Stimulated activated CD8-positive, alpha-beta memory T cell treated with anti-CD3 and anti-CD28 coated beads, Interleukin-4, amount 100 ng/mL, for 24 hours (primary cell): Measurements from ENCODE around the gene MYPN.
"Not testable (repeated sequence)": the region's sequence is repeated elsewhere in the genome, so short reads cannot be mapped to it uniquely, and the experiment has no call there.

Experiments used
- DNase-seq: peaks from one replicate; pipeline ENCODE4 v3.0.0-alpha.2; 2020; ENCODE audit warnings: low read depth

Gene MYPN

DNA sequence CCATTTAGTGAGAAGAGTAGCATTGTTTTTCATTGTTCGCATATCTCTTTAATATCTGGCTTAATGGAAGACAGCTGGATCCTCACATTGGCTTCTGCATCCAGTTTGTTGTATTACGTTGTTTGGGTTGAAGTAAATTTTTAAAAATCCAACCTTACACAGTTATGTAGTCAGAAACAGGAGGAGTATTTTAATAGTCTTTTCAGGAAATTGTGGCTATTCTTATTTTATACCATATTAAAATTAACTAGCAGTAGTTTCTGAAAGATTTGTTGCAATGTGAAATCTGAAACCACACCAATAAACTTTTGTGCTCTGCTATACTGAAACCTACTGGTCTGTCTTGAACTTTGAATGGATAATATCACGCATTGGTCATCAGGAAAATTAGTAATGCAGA, 27.9 kb downstream of the MYPN start:
- no peak for DNase-seq

DNA sequence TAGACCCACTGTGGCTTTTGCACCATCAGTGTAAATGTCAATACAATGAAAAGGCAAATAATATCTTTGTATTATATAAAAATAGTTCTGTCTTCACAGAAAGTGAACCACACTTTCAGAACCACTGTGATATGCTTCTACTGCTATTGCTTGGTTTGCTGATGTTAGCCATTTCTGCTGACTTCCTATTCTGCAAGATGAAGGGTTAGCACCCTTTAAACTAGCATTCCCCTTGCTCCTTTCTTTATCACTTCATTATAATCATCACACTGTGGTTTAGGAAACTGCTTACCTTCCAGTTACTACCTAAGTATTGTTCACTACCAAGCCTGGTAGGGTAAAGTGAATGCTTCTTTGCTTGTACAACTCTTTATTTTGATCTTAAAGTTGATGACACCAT, 29.2 kb downstream of the MYPN start:
- DNase-seq = no peak

DNA sequence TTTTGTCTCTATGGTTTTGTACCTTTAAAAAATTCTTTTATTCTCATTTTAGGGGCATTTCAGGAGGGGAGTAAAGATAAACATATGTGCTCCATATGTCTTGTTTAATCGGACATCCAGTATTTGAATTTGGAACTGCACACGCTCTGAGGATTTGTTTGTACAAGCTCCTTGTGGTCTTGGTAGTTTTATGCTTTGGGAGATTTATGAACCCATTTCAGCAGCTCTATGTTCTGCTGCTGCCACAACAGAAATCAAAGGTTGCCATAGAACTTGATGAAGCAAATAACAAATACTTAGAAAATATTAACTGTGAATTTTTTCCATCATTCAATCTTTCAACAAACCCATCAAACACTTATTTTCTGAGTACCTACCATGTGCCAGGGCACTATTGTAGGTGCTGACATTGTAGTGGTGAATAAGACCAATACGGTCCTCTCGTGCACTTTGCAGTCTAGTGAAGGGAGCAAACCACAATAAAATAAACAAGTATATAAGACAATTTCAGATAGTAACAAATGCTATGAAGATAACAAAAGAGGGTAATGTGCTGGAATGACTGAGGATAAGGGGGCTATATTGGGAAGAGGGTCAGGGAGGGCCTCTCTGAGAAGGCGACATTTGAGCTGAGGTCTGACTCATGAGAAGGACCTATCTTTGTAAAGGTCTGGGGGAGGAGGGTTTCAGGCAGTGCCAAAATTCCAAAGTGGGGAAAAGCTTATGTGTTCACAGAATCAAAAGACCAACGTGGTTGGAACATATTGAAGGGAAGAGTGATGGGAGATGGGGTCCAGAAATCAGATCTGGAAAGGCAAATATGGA, 30.4 kb downstream of the MYPN start:
- no peak for DNase-seq

DNA sequence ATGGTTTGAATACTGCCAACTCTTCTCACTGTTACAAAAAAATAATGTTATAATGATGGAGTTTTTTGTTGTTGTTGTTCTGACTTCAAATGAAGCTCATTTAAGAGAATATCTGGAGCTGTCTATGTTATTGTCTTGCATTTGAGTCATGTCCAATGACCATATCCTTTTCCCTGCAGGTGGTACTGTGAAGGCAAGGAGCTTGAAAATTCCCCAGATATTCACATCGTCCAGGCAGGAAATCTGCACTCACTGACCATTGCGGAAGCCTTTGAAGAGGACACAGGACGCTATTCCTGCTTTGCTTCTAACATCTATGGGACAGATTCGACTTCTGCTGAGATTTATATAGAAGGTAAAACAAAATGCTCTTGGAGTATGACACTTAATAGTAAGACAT, 33.5 kb downstream of the MYPN start:
- DNase-seq = no peak

DNA sequence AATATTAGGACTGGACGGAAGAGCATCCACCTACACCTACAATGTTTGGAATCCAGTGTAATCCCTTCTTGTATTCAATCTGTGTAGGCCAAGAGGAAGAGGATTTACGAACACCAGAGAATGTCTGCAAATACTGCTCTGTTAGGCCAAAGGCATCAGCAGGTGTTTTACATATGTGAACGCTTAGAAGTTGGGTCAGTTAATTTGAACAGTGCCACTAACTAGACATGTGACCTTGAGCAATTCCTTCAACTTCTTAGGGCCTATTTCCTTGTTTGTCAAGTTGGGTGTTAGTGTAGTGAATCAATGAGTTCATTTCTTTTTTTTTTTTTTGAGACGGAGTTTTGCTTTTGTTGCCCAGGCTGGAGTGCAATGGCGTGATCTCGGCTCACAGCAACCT, 35.4 kb downstream of the MYPN start:
- no peak for DNase-seq

DNA sequence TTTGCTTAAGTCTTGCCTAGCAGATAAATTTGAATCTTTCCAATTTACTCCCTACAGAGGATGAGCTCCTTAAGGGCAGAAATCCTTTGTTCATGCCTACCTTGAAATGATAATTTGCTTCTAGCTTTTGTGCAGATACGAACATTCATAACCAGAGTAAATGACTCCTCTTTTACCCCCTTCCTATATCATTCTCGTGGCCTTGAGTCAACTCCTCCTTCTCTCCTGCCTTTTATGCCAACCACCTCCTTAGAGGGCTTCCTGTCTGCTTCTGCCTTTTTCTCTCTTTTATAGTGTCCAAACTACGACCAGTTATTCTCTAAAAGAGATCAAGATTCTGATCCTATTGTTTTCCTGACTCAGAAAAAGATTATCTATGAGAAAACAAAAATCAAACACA, 36.4 kb downstream of the MYPN start:
- no peak for DNase-seq

DNA sequence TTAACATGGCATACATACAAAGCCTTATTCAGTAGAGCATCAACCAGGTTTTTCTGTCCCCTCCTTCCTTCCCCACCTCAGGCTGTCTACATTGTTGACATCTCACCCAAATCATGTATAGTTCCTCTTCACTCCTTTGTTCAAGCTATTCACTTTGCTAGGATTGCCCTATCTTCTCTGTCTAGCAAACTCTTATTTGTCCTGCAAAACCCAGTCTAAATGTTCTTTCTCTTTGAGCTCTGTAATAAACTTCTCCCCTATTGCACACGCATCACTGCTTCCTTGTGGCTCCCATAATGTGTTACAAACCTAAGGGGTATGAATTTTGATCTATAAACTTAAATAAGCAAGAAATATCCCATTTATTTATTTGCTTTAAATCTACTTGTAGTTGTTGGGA, 36.8 kb downstream of the MYPN start:
- DNase-seq = no peak

DNA sequence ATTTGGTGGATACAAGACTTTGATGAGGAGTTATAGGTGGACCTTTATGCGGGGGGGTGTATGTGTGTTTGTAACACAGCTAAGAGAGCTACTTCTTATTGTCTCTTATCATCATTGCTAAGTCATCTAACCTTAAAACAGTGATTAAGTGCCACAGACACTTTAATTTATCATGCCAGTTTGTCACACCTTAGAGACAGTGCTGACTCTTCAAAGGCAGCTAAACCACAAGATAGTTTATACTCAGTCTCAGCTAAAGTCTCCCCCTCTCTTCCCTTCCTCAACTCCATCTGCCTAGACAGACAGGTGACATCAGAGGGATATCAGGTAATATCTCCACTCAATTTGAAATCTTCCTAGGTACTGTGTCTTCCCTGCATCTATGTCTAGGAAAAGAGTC, 42.2 kb downstream of the MYPN start:
- DNase-seq = no peak

DNA sequence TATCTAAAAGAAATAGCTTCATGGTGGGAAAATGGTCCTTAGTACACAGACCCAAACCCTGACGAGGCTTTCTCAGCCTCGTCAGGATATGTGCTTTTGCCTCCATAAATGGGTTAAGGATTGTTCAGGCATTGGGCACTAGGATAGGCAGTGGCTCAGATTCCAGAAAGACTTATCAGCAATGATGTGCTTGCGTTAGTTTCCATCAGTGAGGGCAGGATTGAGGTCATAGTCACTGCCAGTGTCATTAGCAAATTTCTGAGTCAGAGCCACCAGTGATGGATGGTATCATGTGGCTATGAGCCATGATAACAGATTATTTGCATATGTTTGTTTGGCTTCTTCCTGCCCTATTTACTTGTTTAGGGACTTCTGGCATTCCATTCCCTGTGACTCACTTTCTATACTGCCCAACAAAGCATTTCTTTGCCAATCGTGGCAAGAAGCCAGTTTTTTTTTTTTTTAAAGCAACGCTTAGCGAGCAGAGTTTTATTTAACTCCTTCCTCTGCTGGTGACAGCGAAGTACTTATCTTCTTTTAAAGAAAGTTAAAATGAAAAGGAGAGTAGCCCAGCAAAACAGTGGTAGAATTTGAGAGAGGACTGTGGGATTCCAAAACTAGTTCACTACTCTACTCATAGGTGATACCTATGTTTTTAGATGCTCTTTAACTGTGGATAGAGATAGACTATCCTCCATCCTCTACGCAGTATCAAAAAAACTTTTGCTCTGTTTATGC, 44.4 kb downstream of the MYPN start:
- no peak for DNase-seq

DNA sequence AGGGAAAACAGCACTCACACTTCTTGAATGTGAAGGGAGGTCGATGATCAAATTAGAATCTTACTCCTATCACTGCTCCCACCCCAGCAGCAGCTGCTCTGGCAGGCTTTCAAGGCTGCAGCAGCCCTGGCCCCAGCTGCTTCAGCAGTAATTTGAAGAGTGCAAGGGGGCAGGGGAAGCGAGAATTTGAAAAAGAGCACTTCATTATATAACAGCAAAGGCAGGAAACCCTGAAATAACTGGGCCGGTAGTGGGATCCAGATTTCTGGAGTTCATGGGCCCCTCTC, 44.9 kb downstream of the MYPN start:
- DNase-seq = no peak

DNA sequence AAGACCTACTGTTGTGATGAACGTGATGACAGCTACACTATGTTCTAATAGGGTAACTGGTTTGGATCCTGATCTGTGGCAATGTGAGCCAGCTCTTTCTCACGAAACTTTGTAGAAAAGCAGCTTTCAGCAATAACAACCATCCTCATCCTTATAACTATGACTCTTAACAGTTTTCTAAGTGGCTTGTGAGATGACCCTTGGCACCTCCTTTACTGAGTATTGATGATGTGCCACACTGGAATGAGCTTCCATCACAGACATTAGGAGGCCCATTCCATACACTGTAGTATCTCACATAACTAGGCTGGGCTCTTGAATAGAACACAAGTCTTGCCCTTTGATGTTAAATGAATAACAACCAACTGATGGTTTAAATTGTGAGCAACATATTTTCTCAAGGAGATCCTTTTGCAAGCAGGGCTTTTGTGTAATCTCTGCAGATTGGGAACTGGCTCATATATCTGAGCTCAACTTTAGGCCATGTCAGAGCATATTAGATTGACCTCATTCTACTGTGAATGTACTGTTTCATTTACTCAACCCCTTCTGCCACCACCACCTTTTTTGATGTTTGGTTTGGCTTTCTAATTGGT, 46.4 kb downstream of the MYPN start:
- DNase-seq = no peak

DNA sequence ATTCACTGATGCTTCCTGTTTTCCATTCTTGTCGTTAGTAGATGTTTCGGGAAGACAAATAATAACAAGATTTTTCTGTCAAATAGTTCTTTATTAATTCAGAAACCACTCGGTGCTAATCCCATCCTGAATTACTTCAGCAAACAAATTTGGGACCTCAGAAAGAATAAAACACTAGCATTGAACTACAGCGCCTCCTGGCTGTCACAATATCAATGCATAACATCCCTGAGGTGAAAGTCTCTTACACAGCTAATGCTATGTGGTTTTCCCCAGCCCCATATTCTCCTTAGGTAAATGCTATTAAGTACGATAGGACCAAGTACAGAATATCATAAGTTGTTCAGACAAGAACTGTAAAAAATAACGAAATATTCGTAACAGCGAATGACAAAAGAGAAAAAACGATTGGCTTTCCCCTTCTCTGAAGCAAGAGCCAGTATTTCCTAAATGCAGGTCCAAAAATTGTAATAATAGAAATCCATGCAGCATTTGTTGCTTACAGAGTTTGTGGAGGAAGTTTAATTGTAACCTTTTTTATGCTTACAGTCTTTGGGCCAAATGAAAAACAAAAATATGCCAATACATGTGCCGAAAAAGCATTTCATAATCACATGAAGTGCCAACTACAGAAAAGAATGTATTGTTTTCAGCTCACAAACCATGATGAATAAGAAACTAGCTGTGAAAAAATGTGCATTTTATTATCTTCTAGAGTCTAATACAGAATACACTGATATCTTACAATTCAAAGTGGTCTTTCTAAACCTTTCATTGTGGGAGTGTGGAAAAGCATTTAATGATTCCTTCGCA, 47.3 kb downstream of the MYPN start:
- DNase-seq = peak; percentile 24

DNA sequence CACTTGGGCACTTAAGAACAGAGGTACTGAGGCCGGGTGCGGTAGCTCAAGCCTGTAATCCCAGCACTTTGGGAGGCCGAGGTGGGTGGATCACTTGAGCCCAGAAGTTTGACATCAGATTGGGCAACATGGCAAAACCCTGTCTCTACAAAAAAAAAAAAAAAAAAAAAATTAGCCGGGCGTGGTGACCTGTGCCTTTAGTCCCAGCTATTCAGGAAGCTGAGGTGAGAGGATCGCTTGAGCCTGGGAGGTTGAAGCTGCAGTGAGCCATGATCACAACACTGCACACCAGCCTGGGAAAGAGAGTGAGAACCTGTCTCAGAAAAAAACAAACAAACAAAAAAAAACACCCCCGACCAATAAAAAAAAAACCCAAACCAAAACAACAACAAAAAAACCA, 48.2 kb downstream of the MYPN start:
- DNase-seq = not testable (repeated sequence)

DNA sequence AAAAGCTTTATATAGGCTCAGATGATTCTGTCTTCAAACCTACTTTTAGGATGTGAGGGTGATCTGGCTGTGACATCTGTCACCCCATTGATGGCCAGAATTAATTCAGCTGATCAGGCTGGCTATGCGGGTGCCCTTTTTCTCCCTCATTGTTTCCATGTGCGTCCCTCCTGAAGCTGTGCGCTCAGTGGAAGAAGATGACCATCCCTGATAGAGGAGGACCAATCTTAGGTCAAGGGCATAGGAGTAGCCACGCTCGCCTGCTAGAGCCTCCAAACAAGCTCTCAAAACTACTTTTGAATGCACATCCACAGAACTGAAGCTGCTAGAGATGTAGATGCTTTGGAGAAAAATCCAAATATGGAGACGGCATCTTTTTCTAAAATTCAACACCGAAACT, 48.7 kb downstream of the MYPN start:
- DNase-seq = no peak

DNA sequence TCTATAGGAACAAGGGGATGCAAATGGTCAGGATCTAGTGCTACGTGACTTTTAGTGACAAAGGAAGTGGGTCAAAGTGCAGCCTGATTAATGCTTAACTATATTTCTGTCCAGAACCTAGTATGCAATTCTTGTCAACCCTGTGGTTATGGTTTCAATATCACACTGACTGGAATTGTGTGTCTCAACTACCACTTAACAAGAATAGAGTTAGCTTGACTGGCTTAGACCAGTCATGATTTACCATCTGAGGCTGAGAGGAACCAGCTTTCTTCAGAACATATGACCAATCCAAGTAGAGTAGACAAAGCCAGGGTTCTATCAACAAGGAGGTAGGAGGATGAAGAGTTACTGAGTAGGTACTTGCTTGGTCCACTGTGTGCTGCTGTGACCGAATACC, 54.4 kb downstream of the MYPN start:
- DNase-seq = no peak

DNA sequence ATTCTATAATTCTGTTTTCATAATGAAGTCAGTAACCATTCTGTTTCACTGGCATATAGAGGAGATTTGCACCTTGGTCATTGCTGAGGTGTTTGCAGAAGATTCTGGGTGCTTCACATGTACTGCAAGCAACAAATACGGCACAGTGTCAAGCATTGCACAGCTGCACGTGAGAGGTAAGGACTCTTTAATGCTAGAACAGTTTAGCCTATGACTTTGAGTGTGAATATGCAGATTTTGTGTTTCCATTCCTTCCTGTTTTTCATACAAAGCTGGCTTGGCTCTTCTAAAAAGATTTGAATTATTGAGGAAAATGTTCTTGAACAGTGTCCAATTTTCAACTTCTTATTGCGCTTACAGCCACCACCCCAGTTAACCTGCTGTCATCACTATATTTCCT, 56.4 kb downstream of the MYPN start:
- DNase-seq = no peak

DNA sequence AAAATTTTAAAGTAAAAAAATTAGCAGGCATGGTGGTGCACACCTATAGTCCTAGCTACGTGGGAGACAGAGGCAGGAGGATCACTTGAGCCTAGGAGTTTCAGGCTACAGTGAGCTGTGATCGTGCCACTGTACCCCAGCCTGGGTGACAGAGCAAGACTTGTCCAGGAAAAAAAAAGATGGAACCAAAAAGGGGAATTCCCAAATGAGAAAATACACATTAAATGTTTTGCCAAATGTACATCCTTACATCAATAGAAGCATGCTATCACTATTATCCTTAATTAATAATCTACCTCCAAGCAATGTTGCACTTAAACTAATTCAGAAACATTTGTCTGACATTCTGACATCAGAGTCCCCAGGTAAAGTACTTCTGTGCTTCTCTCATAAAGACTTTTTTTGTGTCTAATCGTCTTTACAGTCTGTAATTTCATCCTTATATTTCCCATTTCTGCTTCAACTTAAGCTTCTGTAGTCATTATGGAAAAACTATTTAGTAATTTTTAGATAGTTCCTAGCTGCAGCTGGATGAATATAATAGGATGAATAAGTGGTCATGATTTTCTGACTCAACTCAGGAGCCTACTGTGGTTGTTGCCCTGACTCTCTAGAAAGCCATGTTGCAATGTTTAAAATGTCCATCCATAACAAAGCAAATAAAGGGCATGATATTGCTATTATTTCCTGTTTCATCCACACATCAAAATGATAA, 57.7 kb downstream of the MYPN start:
- DNase-seq = no peak

DNA sequence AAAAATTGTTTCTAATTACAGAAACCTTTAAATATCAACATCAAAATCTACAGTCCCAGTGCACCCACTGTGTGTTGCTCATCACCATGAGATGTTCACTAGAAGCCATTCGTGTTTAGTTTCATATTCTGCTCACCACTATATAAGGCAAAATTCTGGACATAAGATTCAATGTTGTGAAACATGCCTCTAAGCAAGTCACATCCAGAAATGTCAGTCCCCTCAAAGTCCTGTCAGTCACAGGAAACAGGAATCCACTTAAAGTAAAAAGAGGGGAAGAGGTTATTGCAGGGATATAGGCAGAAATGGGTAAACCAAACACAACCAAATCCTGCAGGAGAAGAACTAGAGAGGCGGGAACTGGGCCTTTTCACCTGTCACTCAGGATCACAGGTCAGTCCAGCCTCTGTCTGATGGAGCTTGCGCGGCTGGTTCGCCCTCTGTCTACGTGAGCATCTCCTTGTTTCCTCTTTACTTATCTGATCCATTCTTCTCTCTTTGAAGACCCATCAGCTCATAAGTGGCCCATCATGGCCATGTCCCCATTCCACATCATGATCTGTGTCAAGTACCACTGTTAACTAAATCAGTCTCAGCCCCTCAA, 58.4 kb downstream of the MYPN start:
- no peak for DNase-seq

DNA sequence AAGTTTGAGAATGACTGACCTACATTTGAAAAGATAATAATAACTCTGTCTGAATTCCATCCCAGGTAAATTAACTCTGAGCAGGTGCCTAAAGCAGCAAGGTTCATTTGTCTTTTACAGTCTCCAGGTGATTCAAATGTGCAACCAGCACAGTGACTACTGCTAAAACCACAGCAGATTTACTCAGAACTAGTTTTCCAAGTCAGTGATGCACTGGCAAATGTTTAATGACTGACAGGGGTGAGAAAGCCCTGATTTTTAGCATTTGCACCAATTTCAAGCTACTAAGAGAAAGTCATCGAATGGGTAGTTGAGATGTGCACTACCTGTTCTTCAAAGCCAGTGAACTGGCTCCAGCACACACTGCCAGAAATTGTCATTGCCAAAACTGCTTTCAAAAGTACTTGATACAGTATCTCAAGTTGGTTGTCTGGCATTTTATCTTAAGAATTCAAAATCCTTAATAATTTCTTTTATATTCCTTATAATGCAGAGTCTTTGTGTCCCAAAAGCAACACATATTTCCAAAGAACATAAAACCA, 62.3 kb downstream of the MYPN start:
- no peak for DNase-seq

DNA sequence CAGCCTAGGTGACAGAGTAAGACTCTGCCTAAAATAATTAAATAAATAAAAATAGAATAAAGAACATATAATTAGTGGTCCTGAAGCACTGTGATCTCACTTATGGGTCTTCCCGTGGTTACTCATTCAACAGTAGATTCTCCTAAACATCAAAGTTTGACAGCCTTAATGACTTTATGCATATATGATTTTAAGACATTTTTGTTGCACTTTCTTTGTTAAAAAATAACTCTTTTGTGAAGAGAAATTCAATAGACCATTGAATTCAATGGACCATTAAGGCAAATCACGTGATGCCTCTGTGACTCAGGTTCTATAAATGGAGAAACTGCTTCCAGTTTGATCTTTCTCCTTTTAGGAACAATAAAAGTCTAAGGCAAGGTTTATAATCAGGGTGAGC, 63.0 kb downstream of the MYPN start:
- DNase-seq = no peak

DNA sequence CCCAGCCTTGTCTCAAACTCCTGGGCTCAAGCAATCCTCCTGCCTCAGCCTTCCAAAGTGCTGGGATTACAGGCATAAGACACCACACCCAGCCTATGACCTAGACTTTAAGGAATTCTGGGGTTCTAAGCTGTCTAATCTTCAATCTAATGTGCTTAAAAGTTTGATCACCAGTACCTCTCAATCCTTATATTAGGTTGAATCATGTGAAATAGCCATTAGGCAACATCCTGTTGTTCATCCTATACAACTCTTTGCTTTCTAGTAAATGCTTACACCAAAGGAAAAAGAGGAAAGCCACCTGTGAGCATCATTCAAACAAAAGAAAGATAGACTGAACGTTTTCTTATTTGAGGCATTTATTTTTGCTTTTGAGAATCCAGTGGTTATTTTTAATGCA, 66.7 kb downstream of the MYPN start:
- no peak for DNase-seq
